DOHH2 (cell line): ENCODE measurements around the gene SKAP1.

ENCODE experiments used
- H3F3A ChIP-seq: fragments of 200-600 bp; sonication (generic), shearing (Covaris generic); 2 replicates; pipeline ENCODE4 v1.6.0; 2016; ENCODE audit warnings: antibody characterized with exemption, mild to moderate bottlenecking; ENCODE audit not compliant: control insufficient read depth, insufficient read depth
- H3K27ac ChIP-seq: fragments of 200-600 bp; sonication (generic); 2 replicates; pipeline ENCODE4 v1.5.1; 2014; ENCODE audit warnings: low read depth, mild to moderate bottlenecking, low read length, moderate library complexity
- H3K27me3 ChIP-seq: fragments of 200-600 bp; sonication (generic); 2 replicates; pipeline ENCODE4 v1.6.1; 2014; ENCODE audit warnings: mild to moderate bottlenecking, low read length, mixed read lengths; ENCODE audit not compliant: control insufficient read depth
- H3K36me3 ChIP-seq: fragments of 200-600 bp; sonication (generic); 2 replicates; pipeline ENCODE4 v1.6.1; 2014; ENCODE audit warnings: mild to moderate bottlenecking, low read length, moderate library complexity, mixed read lengths; ENCODE audit not compliant: control insufficient read depth
- H3K4me1 ChIP-seq: fragments of 200-600 bp; sonication (generic); 2 replicates; pipeline ENCODE4 v1.6.1; 2014; ENCODE audit warnings: mild to moderate bottlenecking, low read length, mixed read lengths; ENCODE audit not compliant: control insufficient read depth
- H3K4me2 ChIP-seq: fragments of 200-600 bp; sonication (generic); 2 replicates; pipeline ENCODE4 v1.6.0; 2014; ENCODE audit warnings: mild to moderate bottlenecking, low read length, moderate library complexity
- H3K4me3 ChIP-seq: fragments of 200-600 bp; sonication (generic); 2 replicates; pipeline ENCODE4 v1.5.1; 2014; ENCODE audit warnings: mild to moderate bottlenecking, low read length, mixed read lengths
- H3K79me2 ChIP-seq: fragments of 200-600 bp; sonication (generic); 2 replicates; pipeline ENCODE4 v1.6.1; 2014; ENCODE audit warnings: mild to moderate bottlenecking, low read length, mixed read lengths; ENCODE audit not compliant: control insufficient read depth
- H3K9me2 ChIP-seq: fragments of 200-600 bp; sonication (generic); replicated peaks from 2 replicates; pipeline ENCODE4 v1.6.1; 2014; ENCODE audit warnings: mild to moderate bottlenecking, low read length, mixed read lengths; ENCODE audit not compliant: control insufficient read depth
- H3K9me3 ChIP-seq: fragments of 200-600 bp; sonication (generic); 2 replicates; pipeline ENCODE4 v1.6.1; 2014; ENCODE audit warnings: antibody characterized with exemption, low read length, mixed read lengths; ENCODE audit not compliant: control insufficient read depth, insufficient read depth
- H4K20me1 ChIP-seq: fragments of 200-600 bp; sonication (generic); 2 replicates; pipeline ENCODE4 v1.6.0; 2014; ENCODE audit warnings: low read depth, mild to moderate bottlenecking, antibody characterized with exemption, low read length, moderate library complexity; ENCODE audit not compliant: control insufficient read depth, insufficient read depth
- CTCF ChIP-seq: fragments of 200-600 bp; sonication (generic); IDR thresholded peaks from one replicate; pipeline ENCODE4 v1.5.1; 2014; ENCODE audit warnings: antibody characterized with exemption, mild to moderate bottlenecking, low read depth, low read length; ENCODE audit not compliant: poor library complexity, severe bottlenecking
- EZH2phosphoT487 ChIP-seq: fragments of 200-600 bp; sonication (generic); IDR thresholded peaks from 2 replicates; pipeline ENCODE4 v1.6.1; 2017; ENCODE audit warnings: borderline replicate concordance, mild to moderate bottlenecking, antibody characterized with exemption, low read length, moderate library complexity, mixed read lengths

SKAP1 gene

DNA sequence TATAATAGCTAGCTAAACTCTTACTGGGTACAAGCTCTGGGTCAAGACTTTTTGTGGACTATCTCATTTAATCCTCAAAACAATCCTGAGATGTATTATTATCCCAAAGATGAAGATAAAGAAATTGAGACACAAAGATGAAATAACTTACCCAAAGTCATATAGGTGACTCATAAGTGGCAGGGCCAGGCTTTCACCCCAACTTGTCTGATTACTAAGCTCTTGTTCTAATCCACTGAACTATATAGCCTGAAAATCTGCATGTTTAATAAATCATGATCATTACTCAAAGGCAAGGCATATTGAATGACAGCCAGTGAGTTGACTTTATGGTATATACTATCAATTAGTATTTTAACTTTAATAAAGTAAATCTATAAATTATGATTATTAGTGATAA is 77.4 kb downstream of the SKAP1 start:
- TF ChIP-seq EZH2phosphoT487 = no peak
- no peak for TF ChIP-seq CTCF
- Histone ChIP-seq H3K27me3 (peaks cover 26% of the 10 kb centered on the region), H3K9me3 (no peaks in the 10 kb centered on the region), H3K9me2 (no peaks in the 10 kb centered on the region), H3K27ac (no peak overlapping the region), H3K4me2 (no peak overlapping the region), H3K4me3 (no peak overlapping the region), H3K4me1 (peaks cover under 1% of the 10 kb centered on the region), H3K36me3 (no peaks in the 10 kb centered on the region), H3K79me2 (no peaks in the 10 kb centered on the region), H3F3A (no peaks in the 10 kb centered on the region), H4K20me1 (no peaks in the 10 kb centered on the region)

DNA sequence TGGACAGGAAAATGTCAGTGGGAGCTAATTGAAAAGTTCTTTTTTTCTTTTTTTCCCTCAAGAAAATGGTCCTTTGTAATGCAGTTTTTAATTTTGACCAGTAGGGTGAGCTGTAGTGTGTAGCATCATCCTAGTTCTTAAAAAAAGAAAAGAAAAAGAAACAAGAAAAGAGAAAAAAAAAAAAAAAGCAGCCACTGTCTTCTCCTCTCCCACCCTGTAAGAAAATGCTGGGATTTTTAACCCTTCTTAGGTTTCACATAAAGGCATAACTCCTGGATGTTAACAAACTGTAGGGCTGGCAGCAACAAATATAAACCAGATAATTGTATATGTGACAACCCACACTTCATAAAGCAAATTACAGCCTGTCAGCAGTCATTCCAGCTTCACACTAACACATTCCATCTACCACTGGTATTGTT is 78.1 kb downstream of the SKAP1 start:
- H3K4me2 ChIP-seq = no peak overlapping the region
- no peaks in the 10 kb centered on the region for H3K79me2 ChIP-seq
- no peak overlapping the region for H3K4me3 ChIP-seq
- TF ChIP-seq EZH2phosphoT487 = no peak
- TF ChIP-seq CTCF = peak; percentile 75
- no peaks in the 10 kb centered on the region for H3K9me3 ChIP-seq
- H4K20me1 ChIP-seq = no peaks in the 10 kb centered on the region
- H3K36me3 ChIP-seq = no peaks in the 10 kb centered on the region
- H3K9me2 ChIP-seq = no peaks in the 10 kb centered on the region
- H3K27me3 ChIP-seq = peaks cover 30% of the 10 kb centered on the region
- H3K4me1 ChIP-seq = no peaks in the 10 kb centered on the region
- H3K27ac ChIP-seq = no peak overlapping the region
- H3F3A ChIP-seq = no peaks in the 10 kb centered on the region

- H3K4me2 ChIP-seq = no peak overlapping the region
- H3K79me2 ChIP-seq = no peaks in the 10 kb centered on the region
- no peaks in the 10 kb centered on the region for H3F3A ChIP-seq
- TF ChIP-seq EZH2phosphoT487 = no peak
- H3K9me3 ChIP-seq = no peaks in the 10 kb centered on the region
- no peaks in the 10 kb centered on the region for H3K9me2 ChIP-seq
- no peak overlapping the region for H3K4me3 ChIP-seq
- no peaks in the 10 kb centered on the region for H4K20me1 ChIP-seq
- H3K27me3 ChIP-seq = peaks cover 28% of the 10 kb centered on the region
- H3K4me1 ChIP-seq = no peaks in the 10 kb centered on the region
- H3K27ac ChIP-seq = no peak overlapping the region
- no peaks in the 10 kb centered on the region for H3K36me3 ChIP-seq
Observed at GRCh38 chr17:48348352-48348751, 81.7 kb downstream of the SKAP1 start.

DNA sequence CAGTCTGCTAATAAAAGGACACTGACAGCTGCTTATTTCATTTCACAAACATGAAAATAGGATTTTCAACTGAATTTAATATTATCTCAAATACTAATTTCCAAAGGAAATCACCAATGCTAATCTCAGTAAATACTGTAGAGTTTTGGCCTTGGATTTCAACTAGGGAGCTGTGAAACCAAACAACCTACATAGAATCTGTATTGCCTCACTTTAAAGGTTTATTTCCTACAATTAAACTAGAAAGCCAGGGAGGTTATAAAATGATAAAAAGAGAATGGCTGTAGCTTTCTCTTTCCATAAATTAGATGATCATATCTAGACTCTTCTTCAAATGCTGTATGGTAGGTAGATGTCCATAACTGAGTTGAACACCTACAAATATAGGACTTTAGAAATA is 82.8 kb downstream of the SKAP1 start:
- H3K27ac ChIP-seq = no peak overlapping the region
- no peak for TF ChIP-seq CTCF
- no peak for TF ChIP-seq EZH2phosphoT487
- H3K9me2 ChIP-seq = no peaks in the 10 kb centered on the region
- H4K20me1 ChIP-seq = no peaks in the 10 kb centered on the region
- no peaks in the 10 kb centered on the region for H3K36me3 ChIP-seq
- H3K4me1 ChIP-seq = no peaks in the 10 kb centered on the region
- peaks cover 25% of the 10 kb centered on the region for H3K27me3 ChIP-seq
- H3K9me3 ChIP-seq = no peaks in the 10 kb centered on the region
- no peaks in the 10 kb centered on the region for H3K79me2 ChIP-seq
- no peak overlapping the region for H3K4me3 ChIP-seq
- H3F3A ChIP-seq = no peaks in the 10 kb centered on the region
- no peak overlapping the region for H3K4me2 ChIP-seq
